H9 (cell line): ENCODE results near the gene VRK1. TPM values are rescaled to one million over a fixed set of nuclear protein-coding genes. Genes with fewer than 3 reads are reported as not detected.

Experiments
- DNase-seq: peaks from one replicate; pipeline ENCODE4 v3.0.0-alpha.2; 2017
- H2AFZ ChIP-seq: one replicate; pipeline ENCODE4 v1.6.1; 2013; ENCODE audit warnings: mild to moderate bottlenecking, low read length, control low read depth, moderate library complexity
- H2AK5ac ChIP-seq: 2 replicates; pipeline ENCODE4 v1.6.1; 2013; ENCODE audit warnings: low read length, control low read depth, mixed read lengths; ENCODE audit not compliant: insufficient read length
- H2BK120ac ChIP-seq: one replicate; pipeline ENCODE4 v1.6.1; 2013; ENCODE audit warnings: low read depth, mild to moderate bottlenecking, low read length, control low read depth, inconsistent platforms; ENCODE audit not compliant: poor library complexity, severe bottlenecking
- H2BK12ac ChIP-seq: 2 replicates; pipeline ENCODE4 v1.6.1; 2013; ENCODE audit warnings: low read length, control low read depth, mixed read lengths, low read depth; ENCODE audit not compliant: insufficient read length
- H2BK15ac ChIP-seq: 2 replicates; pipeline ENCODE4 v1.6.1; 2013; ENCODE audit warnings: low read depth, low read length, control low read depth
- H2BK20ac ChIP-seq: one replicate; pipeline ENCODE4 v1.6.1; 2013; ENCODE audit warnings: low read depth, mild to moderate bottlenecking, low read length, control low read depth, inconsistent platforms; ENCODE audit not compliant: poor library complexity, severe bottlenecking
- H2BK5ac ChIP-seq: 2 replicates; pipeline ENCODE4 v1.6.1; 2013; ENCODE audit warnings: low read length, control low read depth, mixed read lengths; ENCODE audit not compliant: insufficient read length
- H3K14ac ChIP-seq: 2 replicates; pipeline ENCODE4 v1.6.1; 2013; ENCODE audit warnings: low read length, control low read depth; ENCODE audit not compliant: insufficient read depth
- H3K18ac ChIP-seq: 2 replicates; pipeline ENCODE4 v1.6.1; 2013; ENCODE audit warnings: low read depth, mild to moderate bottlenecking, mixed read lengths, low read length, control low read depth; ENCODE audit not compliant: insufficient read length
- H3K23ac ChIP-seq: 2 replicates; pipeline ENCODE4 v1.6.1; 2013; ENCODE audit warnings: low read length, control low read depth, mixed read lengths, low read depth; ENCODE audit not compliant: insufficient read length
- H3K23me2 ChIP-seq: 2 replicates; pipeline ENCODE4 v1.6.1; 2013; ENCODE audit warnings: low read depth, mild to moderate bottlenecking, mixed read lengths, low read length, control low read depth; ENCODE audit not compliant: insufficient read length, poor library complexity, severe bottlenecking
- H3K27ac ChIP-seq: 2 replicates; pipeline ENCODE4 v1.5.1; 2013; ENCODE audit warnings: low read length, control low read depth, mixed read lengths, low read depth; ENCODE audit not compliant: insufficient read length
- H3K27me3 ChIP-seq: 2 replicates; pipeline ENCODE4 v1.6.1; 2013; ENCODE audit warnings: low read length, control low read depth, inconsistent platforms; ENCODE audit not compliant: insufficient read depth
- H3K4ac ChIP-seq: 2 replicates; pipeline ENCODE4 v1.6.1; 2013; ENCODE audit warnings: low read depth, mild to moderate bottlenecking, control low read depth, inconsistent platforms, low read length, moderate library complexity
- H3K4me1 ChIP-seq: 2 replicates; pipeline ENCODE4 v1.6.1; 2013; ENCODE audit warnings: low read length, control low read depth, inconsistent platforms; ENCODE audit not compliant: insufficient read depth
- H3K4me2 ChIP-seq: 2 replicates; pipeline ENCODE4 v1.6.1; 2013; ENCODE audit warnings: low read length, control low read depth, mixed read lengths; ENCODE audit not compliant: insufficient read length, insufficient read depth
- H3K56ac ChIP-seq: 2 replicates; pipeline ENCODE4 v1.6.1; 2013; ENCODE audit warnings: low read depth, mild to moderate bottlenecking, mixed read lengths, low read length, control low read depth; ENCODE audit not compliant: insufficient read length
- H3K79me1 ChIP-seq: 2 replicates; pipeline ENCODE4 v1.6.1; 2013; ENCODE audit warnings: low read depth, mild to moderate bottlenecking, moderate library complexity, low read length, control low read depth, inconsistent platforms; ENCODE audit not compliant: insufficient read depth, poor library complexity, severe bottlenecking
- H3K79me2 ChIP-seq: 2 replicates; pipeline ENCODE4 v1.6.1; 2013; ENCODE audit warnings: low read length, control low read depth, inconsistent platforms; ENCODE audit not compliant: insufficient read depth
- H3K9ac ChIP-seq: 2 replicates; pipeline ENCODE4 v1.6.1; 2013; ENCODE audit warnings: low read length, control low read depth, mixed read lengths; ENCODE audit not compliant: insufficient read length; ENCODE audit errors: extremely low read depth
- H3K9me3 ChIP-seq: one replicate; pipeline ENCODE4 v1.6.1; 2013; ENCODE audit warnings: low read depth, low read length, inconsistent platforms; ENCODE audit not compliant: control insufficient read depth
- H3T11ph ChIP-seq: one replicate; pipeline ENCODE4 v1.6.1; 2013; ENCODE audit warnings: mild to moderate bottlenecking, low read length, control low read depth, inconsistent platforms
- H4K20me1 ChIP-seq: one replicate; pipeline ENCODE4 v1.6.1; 2013; ENCODE audit not compliant: control insufficient read depth, insufficient read length, insufficient read depth
- H4K5ac ChIP-seq: 2 replicates; pipeline ENCODE4 v1.6.1; 2013; ENCODE audit warnings: low read depth, mild to moderate bottlenecking, mixed read lengths, low read length, control low read depth; ENCODE audit not compliant: insufficient read length
- H4K8ac ChIP-seq: replicated peaks from 2 replicates; pipeline ENCODE4 v1.6.1; 2013; ENCODE audit warnings: low read length, control low read depth, mixed read lengths, low read depth; ENCODE audit not compliant: insufficient read length
- H4K91ac ChIP-seq: 2 replicates; pipeline ENCODE4 v1.6.1; 2013; ENCODE audit warnings: low read depth, mild to moderate bottlenecking, moderate library complexity, mixed read lengths, low read length, control low read depth; ENCODE audit not compliant: insufficient read length
- H3K27ac Mint-ChIP-seq, 3 experiments: 2 replicates in 2 of 3; 3 replicates in 1 of 3; pipeline ENCODE4 v1.8.0; 2020 to 2021; ENCODE audit warnings: mixed read lengths in 3 of 3, mild to moderate bottlenecking in 1 of 3, moderate library complexity in 1 of 3
- H3K27me3 Mint-ChIP-seq: 2 replicates; pipeline ENCODE4 v1.8.0; 2021; ENCODE audit warnings: low read depth, mild to moderate bottlenecking, moderate library complexity, mixed read lengths
- H3K36me3 Mint-ChIP-seq, 3 experiments: 2 replicates in 2 of 3; 3 replicates in 1 of 3; pipeline ENCODE4 v1.8.0; 2020 to 2021; ENCODE audit warnings: low read depth in 3 of 3, mixed read lengths in 3 of 3; ENCODE audit not compliant: insufficient read depth in 1 of 3
- H3K4me1 Mint-ChIP-seq, 2 experiments: 2 replicates each; pipeline ENCODE4 v1.8.0; 2020; ENCODE audit warnings: mixed read lengths in 2 of 2
- H3K4me3 Mint-ChIP-seq, 2 experiments: 2 replicates in 1 of 2; 3 replicates in 1 of 2; pipeline ENCODE4 v1.8.0; 2020 to 2021; ENCODE audit warnings: mild to moderate bottlenecking in 2 of 2, mixed read lengths in 2 of 2, moderate library complexity in 1 of 2
- H3K9me3 Mint-ChIP-seq, 2 experiments: 2 replicates in 1 of 2; 3 replicates in 1 of 2; pipeline ENCODE4 v1.8.0; 2020; ENCODE audit warnings: mild to moderate bottlenecking in 2 of 2, mixed read lengths in 2 of 2, moderate library complexity in 1 of 2
- WGBS: extraction: QIAGEN DNeasy Blood & Tissue Kit; methylation state at CpG from one replicate; pipeline ENCODE4 v1.1.7; 2013; ENCODE audit warnings: missing lambda C conversion rate, low lambda C conversion rate, mixed read lengths; ENCODE audit not compliant: insufficient read length; ENCODE audit errors: extremely low coverage; 5-methylcytosine and 5-hydroxymethylcytosine counted together
- total RNA-seq: library from RNA; stranded (reverse); gene quantifications from 2 replicates; pipeline ENCODE4 v1.2.1, GENCODE V29; 2021
- TF ChIP-seq, protein P1 (sequence below): fragments of 200-600 bp; sonication (generic); conservative IDR thresholded peaks from 3 replicates; pipeline ENCODE4 v1.8.0; 2021; ENCODE audit warnings: antibody characterized with exemption, mild to moderate bottlenecking

VRK1 gene
- total RNA-seq, 1 experiment from 2014 or later: 55.7 TPM

- Mint-ChIP-seq H3K4me1 (no peaks in the 10 kb centered on the region), H3K9me3 (no peaks in the 10 kb centered on the region), H3K27me3 (peaks cover 25% of the 10 kb centered on the region), H3K4me3 (no peak overlapping the region), H3K27ac (no peak overlapping the region), H3K36me3 (no peaks in the 10 kb centered on the region)
- Histone ChIP-seq H3K18ac (no peak overlapping the region), H4K91ac (no peak overlapping the region), H4K20me1 (no peaks in the 10 kb centered on the region), H2BK120ac (no peak overlapping the region), H3K4me2 (no peak overlapping the region), H3K9me3 (no peaks in the 10 kb centered on the region), H3K79me1 (no peaks in the 10 kb centered on the region), H3K9ac (no peak overlapping the region), H3K4me1 (no peaks in the 10 kb centered on the region), H2BK20ac (no peak overlapping the region), H3K4ac (no peak overlapping the region), H3K23me2 (no peaks in the 10 kb centered on the region), H3K56ac (no peak overlapping the region), H4K5ac (no peak overlapping the region), H2AK5ac (no peak overlapping the region), H3K23ac (no peak overlapping the region), H3K27ac (no peak overlapping the region), H3K27me3 (no peaks in the 10 kb centered on the region), H3K14ac (no peak overlapping the region), H3K79me2 (no peaks in the 10 kb centered on the region), H3T11ph (no peak overlapping the region), H2BK5ac (no peak overlapping the region), H2BK12ac (no peak overlapping the region), H2AFZ (no peak overlapping the region), H4K8ac (no peak overlapping the region), H2BK15ac (no peak overlapping the region)
- no peak for DNase-seq
- TF ChIP-seq, protein P1, sequence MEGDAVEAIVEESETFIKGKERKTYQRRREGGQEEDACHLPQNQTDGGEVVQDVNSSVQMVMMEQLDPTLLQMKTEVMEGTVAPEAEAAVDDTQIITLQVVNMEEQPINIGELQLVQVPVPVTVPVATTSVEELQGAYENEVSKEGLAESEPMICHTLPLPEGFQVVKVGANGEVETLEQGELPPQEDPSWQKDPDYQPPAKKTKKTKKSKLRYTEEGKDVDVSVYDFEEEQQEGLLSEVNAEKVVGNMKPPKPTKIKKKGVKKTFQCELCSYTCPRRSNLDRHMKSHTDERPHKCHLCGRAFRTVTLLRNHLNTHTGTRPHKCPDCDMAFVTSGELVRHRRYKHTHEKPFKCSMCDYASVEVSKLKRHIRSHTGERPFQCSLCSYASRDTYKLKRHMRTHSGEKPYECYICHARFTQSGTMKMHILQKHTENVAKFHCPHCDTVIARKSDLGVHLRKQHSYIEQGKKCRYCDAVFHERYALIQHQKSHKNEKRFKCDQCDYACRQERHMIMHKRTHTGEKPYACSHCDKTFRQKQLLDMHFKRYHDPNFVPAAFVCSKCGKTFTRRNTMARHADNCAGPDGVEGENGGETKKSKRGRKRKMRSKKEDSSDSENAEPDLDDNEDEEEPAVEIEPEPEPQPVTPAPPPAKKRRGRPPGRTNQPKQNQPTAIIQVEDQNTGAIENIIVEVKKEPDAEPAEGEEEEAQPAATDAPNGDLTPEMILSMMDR: no peak
- WGBS: no CpG with 5 or more reads among the region's 3 CpGs
Observed at GRCh38 chr14:96790186-96790585, 7.0 kb upstream of the VRK1 start.
